Gastroesophageal sphincter (tissue), 4 donors: ENCODE measurements around the gene RAPGEF2. TPM values are rescaled to one million over a fixed set of nuclear protein-coding genes. Genes with fewer than 3 reads are reported as not detected.

Experiments used
- ATAC-seq: fragments of 150-250 bp; one replicate; pipeline ENCODE4 v1.9.1; 2016; ENCODE audit warnings: mild to moderate bottlenecking, moderate library complexity
- H3K27ac ChIP-seq, 4 donors: fragments of 200-600 bp; sonication (generic) in 3 of 4; 1 replicate in 3 of 4; 2 replicates in 1 of 4; pipeline ENCODE4 v1.5.1; 2016 to 2019
- H3K27me3 ChIP-seq: fragments of 200-600 bp; sonication (generic); one replicate; pipeline ENCODE4 v1.5.1; 2019
- H3K36me3 ChIP-seq, 2 donors: fragments of 200-600 bp; sonication (generic); one replicate each; pipeline ENCODE4 v1.5.1; 2019; ENCODE audit warnings: control low read depth in 1 of 2
- H3K4me1 ChIP-seq, 3 donors: fragments of 200-600 bp; sonication (generic); 1 replicate in 2 of 3; 2 replicates in 1 of 3; pipeline ENCODE4 v1.5.1; 2016 to 2019; ENCODE audit warnings: control low read depth in 2 of 3
- H3K4me3 ChIP-seq, 2 donors: fragments of 200-600 bp; sonication (generic); one replicate each; pipeline ENCODE4 v1.5.1; 2019; ENCODE audit warnings: mild to moderate bottlenecking in 1 of 2, moderate library complexity in 1 of 2
- H3K9me3 ChIP-seq, 3 donors: fragments of 200-600 bp; sonication (generic); one replicate each; pipeline ENCODE4 v1.5.1; 2017 to 2019; ENCODE audit warnings: control low read depth in 2 of 3
- CTCF ChIP-seq, 4 experiments: fragments of 200-600 bp in 2 of 4; fragments of 450-650 bp in 2 of 4; sonication (generic) in 1 of 4; IDR thresholded peaks; one replicate each; pipeline ENCODE4 v1.5.1; 2017 to 2019; ENCODE audit warnings: antibody characterized with exemption in 4 of 4, mild to moderate bottlenecking in 2 of 4, moderate library complexity in 2 of 4
- EP300 ChIP-seq: sonication (generic); formaldehyde crosslinking; IDR thresholded peaks from one replicate; pipeline ENCODE4 v1.6.1; 2017; ENCODE audit warnings: antibody characterized with exemption, mild to moderate bottlenecking
- POLR2A ChIP-seq, 2 donors: fragments of 450-650 bp; IDR thresholded peaks; one replicate each; pipeline ENCODE4 v1.6.1; 2017; ENCODE audit warnings: antibody characterized with exemption in 2 of 2, mild to moderate bottlenecking in 2 of 2, moderate library complexity in 1 of 2
- POLR2AphosphoS5 ChIP-seq: sonication (generic); formaldehyde crosslinking; IDR thresholded peaks from one replicate; pipeline ENCODE4 v1.6.1; 2017; ENCODE audit warnings: antibody characterized with exemption
- WGBS, 2 donors: methylation state at CpG; one replicate each; pipeline ENCODE4 v1.1.5; 2018; ENCODE audit warnings: low coverage in 1 of 2; 5-methylcytosine and 5-hydroxymethylcytosine counted together
- total RNA-seq, 4 donors: library from RNA; depleted of rRNA; stranded (reverse); fragments of >200 nt; gene quantifications; one replicate each; pipeline ENCODE4 v1.1.0, GENCODE V29; 2016

Gene RAPGEF2
- total RNA-seq, 4 donors from 2014 or later: 49.5 to 67.5 (median 60.9) TPM

GRCh38 chr4:159328766-159329165 is 225.9 kb downstream of the RAPGEF2 start:
- H3K27ac ChIP-seq: no peak overlapping the region
- peaks cover 0 to 44% of the 10 kb centered on the region in 2 donors for H3K36me3 ChIP-seq
- H3K4me1 ChIP-seq: no peaks in the 10 kb centered on the region
- H3K27me3 ChIP-seq: no peaks in the 10 kb centered on the region
- no peak for ATAC-seq
- no peaks in the 10 kb centered on the region for H3K9me3 ChIP-seq
- no peak overlapping the region for H3K4me3 ChIP-seq
- TF ChIP-seq POLR2A (IDR thresholded peaks at IDR 0.05): no peak
- no peak for TF ChIP-seq CTCF (IDR thresholded peaks at IDR 0.05)
- TF ChIP-seq POLR2AphosphoS5: no peak
- no peak for TF ChIP-seq EP300
- WGBS, 2 donors: 94 to 100% methylated on average over 2 of the region's 2 CpGs

- Histone ChIP-seq H3K27ac (no peak overlapping the region), H3K4me1 (no peaks in the 10 kb centered on the region), H3K4me3 (no peak overlapping the region), H3K27me3 (no peaks in the 10 kb centered on the region), H3K9me3 (no peaks in the 10 kb centered on the region), H3K36me3 (peaks cover 0 to 64% of the 10 kb centered on the region in 2 donors)
- no peak for ATAC-seq
- TF ChIP-seq EP300: no peak
- no peak for TF ChIP-seq POLR2A (IDR thresholded peaks at IDR 0.05)
- no peak for TF ChIP-seq POLR2AphosphoS5
- no peak for TF ChIP-seq CTCF (IDR thresholded peaks at IDR 0.05)
- 80 to 100% methylated on average over 1 of the region's 1 CpG for WGBS, 2 donors
These were observed 231.6 kb downstream of the RAPGEF2 start for GRCh38 chr4:159334461-159334860.

- no peaks in the 10 kb centered on the region for H3K4me1 ChIP-seq
- no peak for TF ChIP-seq CTCF (IDR thresholded peaks at IDR 0.05)
- TF ChIP-seq POLR2AphosphoS5: no peak
- TF ChIP-seq POLR2A (IDR thresholded peaks at IDR 0.05): no peak
- TF ChIP-seq EP300: no peak
- no peaks in the 10 kb centered on the region for H3K27me3 ChIP-seq
- no peak for ATAC-seq
- H3K9me3 ChIP-seq: no peaks in the 10 kb centered on the region
- no peak overlapping the region for H3K4me3 ChIP-seq
- WGBS, 2 donors: 88% methylated on average over 2 of the region's 2 CpGs
- H3K36me3 ChIP-seq: peaks cover 0 to 63% of the 10 kb centered on the region in 2 donors
- H3K27ac ChIP-seq: no peak overlapping the region
These were observed 234.2 kb downstream of the RAPGEF2 start for GRCh38 chr4:159337041-159337440.

DNA sequence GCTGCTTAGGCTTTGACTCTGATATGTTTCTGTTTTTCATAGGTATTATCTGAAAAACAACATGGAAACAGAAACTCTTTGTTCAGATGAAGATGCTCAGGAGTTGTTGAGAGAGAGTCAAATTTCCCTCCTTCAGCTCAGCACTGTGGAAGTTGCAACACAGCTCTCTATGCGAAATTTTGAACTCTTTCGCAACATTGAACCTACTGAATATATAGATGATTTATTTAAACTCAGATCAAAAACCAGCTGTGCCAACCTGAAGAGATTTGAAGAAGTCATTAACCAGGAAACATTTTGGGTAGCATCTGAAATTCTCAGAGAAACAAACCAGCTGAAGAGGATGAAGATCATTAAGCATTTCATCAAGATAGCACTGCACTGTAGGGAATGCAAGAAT is 238.6 kb downstream of the RAPGEF2 start:
- TF ChIP-seq POLR2AphosphoS5 (no peak), POLR2A (IDR thresholded peaks at IDR 0.05) (no peak), CTCF (IDR thresholded peaks at IDR 0.05) (no peak), EP300 (no peak)
- no peaks in the 10 kb centered on the region for H3K4me1 ChIP-seq
- no peaks in the 10 kb centered on the region for H3K9me3 ChIP-seq
- H3K27ac ChIP-seq: no peak overlapping the region
- H3K36me3 ChIP-seq: peaks cover 9 to 82% of the 10 kb centered on the region in 2 donors
- no peaks in the 10 kb centered on the region for H3K27me3 ChIP-seq
- 83 to 93% methylated on average over 2 of the region's 2 CpGs for WGBS, 2 donors
- H3K4me3 ChIP-seq: no peak overlapping the region
- ATAC-seq: no peak

DNA sequence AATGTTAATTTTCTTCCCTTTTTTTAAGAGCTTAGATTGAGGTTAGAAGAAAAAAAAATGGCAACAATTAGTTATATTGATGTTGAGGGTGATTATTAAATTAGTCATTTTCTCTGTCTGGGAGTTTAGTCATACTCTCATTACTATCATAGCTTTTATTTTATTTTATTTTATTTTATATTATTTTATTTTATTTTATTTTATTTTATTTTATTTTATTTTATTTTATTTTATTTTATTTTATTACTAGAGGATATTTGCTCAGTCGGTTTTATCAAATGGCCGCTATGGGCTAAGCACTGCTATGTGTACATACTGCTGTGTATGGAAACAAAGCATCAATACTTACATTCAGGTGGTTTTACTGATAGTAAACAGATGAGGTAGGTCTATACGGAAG is 239.5 kb downstream of the RAPGEF2 start:
- 97 to 100% methylated on average over 3 of the region's 3 CpGs for WGBS, 2 donors
- Histone ChIP-seq H3K4me3 (no peak overlapping the region), H3K4me1 (no peaks in the 10 kb centered on the region), H3K27ac (no peak overlapping the region), H3K27me3 (no peaks in the 10 kb centered on the region), H3K36me3 (peaks cover 9 to 91% of the 10 kb centered on the region in 2 donors), H3K9me3 (no peaks in the 10 kb centered on the region)
- TF ChIP-seq EP300 (no peak), POLR2A (IDR thresholded peaks at IDR 0.05) (no peak), POLR2AphosphoS5 (no peak), CTCF (IDR thresholded peaks at IDR 0.05) (no peak)
- no peak for ATAC-seq
